Natural killer cell (primary cell): ENCODE results near the gene OR10Z1. TPM values are rescaled to one million over a fixed set of nuclear protein-coding genes. Genes with fewer than 3 reads are reported as not detected.

ENCODE experiments used
- ATAC-seq, 3 donors: fragments of 150-1000 bp in 2 of 3; fragments of 200-7000 bp in 1 of 3; cut with Tn5 transposase; 1 replicate in 1 of 3; 2 replicates in 2 of 3; pipeline ENCODE4 v1.10.0; 2021; ENCODE audit warnings: mild to moderate bottlenecking in 2 of 3, moderate library complexity in 2 of 3
- DNase-seq, 2 donors: peaks; one replicate each; pipeline versions ENCODE4 v3.0.0 to v3.0.0-alpha.2; 2013 to 2021; ENCODE audit warnings: mixed read lengths in 1 of 2
- H3K27ac ChIP-seq: one replicate; pipeline ENCODE4 v1.5.1; 2013; ENCODE audit warnings: mild to moderate bottlenecking, low read length
- H3K27me3 ChIP-seq: one replicate; pipeline ENCODE4 v1.6.1; 2013; ENCODE audit warnings: low read length; ENCODE audit not compliant: control insufficient read depth, insufficient read depth
- H3K36me3 ChIP-seq: one replicate; pipeline ENCODE4 v1.6.1; 2013; ENCODE audit warnings: low read length; ENCODE audit not compliant: control insufficient read depth, insufficient read depth
- H3K4me1 ChIP-seq: one replicate; pipeline ENCODE4 v1.6.1; 2013; ENCODE audit warnings: low read length; ENCODE audit not compliant: control insufficient read depth, insufficient read depth
- H3K4me3 ChIP-seq: one replicate; pipeline ENCODE4 v1.5.1; 2013; ENCODE audit warnings: low read length
- H3K9me3 ChIP-seq: one replicate; pipeline ENCODE4 v1.6.1; 2013; ENCODE audit warnings: low read length; ENCODE audit not compliant: control insufficient read depth, insufficient read depth
- H3K27ac Mint-ChIP-seq, 2 donors: one replicate each; pipeline ENCODE4 v1.8.0; 2022; ENCODE audit warnings: mild to moderate bottlenecking in 2 of 2, mixed read lengths in 2 of 2, moderate library complexity in 1 of 2
- H3K27me3 Mint-ChIP-seq, 2 donors: one replicate each; pipeline ENCODE4 v1.8.0; 2022; ENCODE audit warnings: low read depth in 2 of 2, mixed read lengths in 2 of 2
- H3K36me3 Mint-ChIP-seq: one replicate; pipeline ENCODE4 v1.8.0; 2022; ENCODE audit warnings: mixed read lengths
- H3K4me1 Mint-ChIP-seq, 2 donors: one replicate each; pipeline ENCODE4 v1.8.0; 2022; ENCODE audit warnings: mixed read lengths in 2 of 2
- H3K4me3 Mint-ChIP-seq: one replicate; pipeline ENCODE4 v1.8.0; 2022; ENCODE audit warnings: mild to moderate bottlenecking, moderate library complexity, mixed read lengths
- H3K9me3 Mint-ChIP-seq, 2 donors: one replicate each; pipeline ENCODE4 v1.8.0; 2022; ENCODE audit warnings: mixed read lengths in 2 of 2
- WGBS: methylation state at CpG from one replicate; pipeline ENCODE4 v1.1.7; 2013; ENCODE audit warnings: missing lambda C conversion rate; ENCODE audit not compliant: insufficient coverage; 5-methylcytosine and 5-hydroxymethylcytosine counted together
- intact Hi-C: fragments of 100-400 bp; cut with micrococcal nuclease; formaldehyde crosslinking; loops from one replicate; pipeline ENCODE4 v1.14.2; 2022
- total RNA-seq, 4 donors: library from RNA; stranded (reverse); fragments of 120-200 nt in 1 of 4; gene quantifications; one replicate each; pipeline versions ENCODE4 v1.2.3 to v1.2.4, GENCODE V29; 2013 to 2022
- TF ChIP-seq, protein P1 (sequence below): fragments of 200-600 bp; IDR thresholded peaks from one replicate; pipeline ENCODE4 v1.8.0; 2022; ENCODE audit warnings: antibody characterized with exemption

Gene OR10Z1, protein sequence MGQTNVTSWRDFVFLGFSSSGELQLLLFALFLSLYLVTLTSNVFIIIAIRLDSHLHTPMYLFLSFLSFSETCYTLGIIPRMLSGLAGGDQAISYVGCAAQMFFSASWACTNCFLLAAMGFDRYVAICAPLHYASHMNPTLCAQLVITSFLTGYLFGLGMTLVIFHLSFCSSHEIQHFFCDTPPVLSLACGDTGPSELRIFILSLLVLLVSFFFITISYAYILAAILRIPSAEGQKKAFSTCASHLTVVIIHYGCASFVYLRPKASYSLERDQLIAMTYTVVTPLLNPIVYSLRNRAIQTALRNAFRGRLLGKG
- not detected for total RNA-seq
- total RNA-seq (2013), result not detected

- Histone ChIP-seq H3K36me3 (no peaks in the 10 kb centered on the region), H3K4me3 (no peak within 1 kb of the TSS), H3K27me3 (no peaks in the 10 kb centered on the region), H3K4me1 (no peaks in the 10 kb centered on the region), H3K27ac (no peak within 1 kb of the TSS), H3K9me3 (no peaks in the 10 kb centered on the region)
- Mint-ChIP-seq H3K9me3 (no peaks in the 10 kb centered on the region), H3K36me3 (no peaks in the 10 kb centered on the region), H3K27ac (no peak within 1 kb of the TSS), H3K4me1 (peaks cover 10% of the 10 kb centered on the region in 2 donors), H3K4me3 (no peak within 1 kb of the TSS), H3K27me3 (peaks cover 0 to 20% of the 10 kb centered on the region in 2 donors)
- intact Hi-C loops, result no loop called here
- TF ChIP-seq, protein P1, sequence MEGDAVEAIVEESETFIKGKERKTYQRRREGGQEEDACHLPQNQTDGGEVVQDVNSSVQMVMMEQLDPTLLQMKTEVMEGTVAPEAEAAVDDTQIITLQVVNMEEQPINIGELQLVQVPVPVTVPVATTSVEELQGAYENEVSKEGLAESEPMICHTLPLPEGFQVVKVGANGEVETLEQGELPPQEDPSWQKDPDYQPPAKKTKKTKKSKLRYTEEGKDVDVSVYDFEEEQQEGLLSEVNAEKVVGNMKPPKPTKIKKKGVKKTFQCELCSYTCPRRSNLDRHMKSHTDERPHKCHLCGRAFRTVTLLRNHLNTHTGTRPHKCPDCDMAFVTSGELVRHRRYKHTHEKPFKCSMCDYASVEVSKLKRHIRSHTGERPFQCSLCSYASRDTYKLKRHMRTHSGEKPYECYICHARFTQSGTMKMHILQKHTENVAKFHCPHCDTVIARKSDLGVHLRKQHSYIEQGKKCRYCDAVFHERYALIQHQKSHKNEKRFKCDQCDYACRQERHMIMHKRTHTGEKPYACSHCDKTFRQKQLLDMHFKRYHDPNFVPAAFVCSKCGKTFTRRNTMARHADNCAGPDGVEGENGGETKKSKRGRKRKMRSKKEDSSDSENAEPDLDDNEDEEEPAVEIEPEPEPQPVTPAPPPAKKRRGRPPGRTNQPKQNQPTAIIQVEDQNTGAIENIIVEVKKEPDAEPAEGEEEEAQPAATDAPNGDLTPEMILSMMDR, result no peak
- no peak for ATAC-seq
- DNase-seq, result no peak
- WGBS, result 60% methylated on average over 1 of the region's 1 CpG
These were observed at the start of gene OR10Z1 for GRCh38 chr1:158604968-158605367. Gene OR10Z1, plus strand, starts transcription at chr1:158605268. Its CDS starts 1,171 bp downstream, at chr1:158606439.

GRCh38 chr1:158559696-158560095, 45.4 kb upstream of the OR10Z1 start:
- peaks cover 18 to 39% of the 10 kb centered on the region in 2 donors for H3K27me3 Mint-ChIP-seq

GRCh38 chr1:158563853-158564252, 41.2 kb upstream of the OR10Z1 start:
- Mint-ChIP-seq H3K4me3 (no peak overlapping the region), H3K4me1 (no peaks in the 10 kb centered on the region), H3K36me3 (no peaks in the 10 kb centered on the region), H3K27ac (no peak overlapping the region), H3K9me3 (no peaks in the 10 kb centered on the region), H3K27me3 (peaks cover 26 to 57% of the 10 kb centered on the region in 2 donors)
- intact Hi-C loops, result no loop called here
- Histone ChIP-seq H3K9me3 (no peaks in the 10 kb centered on the region), H3K36me3 (no peaks in the 10 kb centered on the region), H3K27me3 (peaks cover 2% of the 10 kb centered on the region), H3K27ac (no peak overlapping the region), H3K4me1 (no peaks in the 10 kb centered on the region), H3K4me3 (no peak overlapping the region)
- TF ChIP-seq, protein P1, result no peak
- no CpG with 5 or more reads among the region's 2 CpGs for WGBS
- ATAC-seq (no peak), DNase-seq (no peak)

More at GRCh38 chr1:158559696-158560095, 45.4 kb upstream of the OR10Z1 start:
- Mint-ChIP-seq H3K36me3 (no peaks in the 10 kb centered on the region), H3K4me3 (no peak overlapping the region), H3K27ac (no peak overlapping the region), H3K4me1 (no peaks in the 10 kb centered on the region), H3K9me3 (no peaks in the 10 kb centered on the region)
- DNase-seq (no peak), ATAC-seq (no peak)
- TF ChIP-seq, protein P1, result no peak
- no peak overlapping the region for H3K4me3 ChIP-seq
- H3K4me1 ChIP-seq, result no peaks in the 10 kb centered on the region
- intact Hi-C loops, result loop anchor here (10.0 kb wide), 1 partner anchor 55 kb away; no protein-coding TSS in a partner anchor
- no peaks in the 10 kb centered on the region for H3K9me3 ChIP-seq
- H3K27me3 ChIP-seq, result peaks cover 2% of the 10 kb centered on the region
- H3K36me3 ChIP-seq, result no peaks in the 10 kb centered on the region
- WGBS, result 100% methylated on average over 1 of the region's 1 CpG
- no peak overlapping the region for H3K27ac ChIP-seq
